SH-SY5Y (cell line): Measurements from ENCODE around the gene MPV17L2.

Experiments used
- GATA2 ChIP-seq: IDR thresholded peaks from 2 replicates; pipeline ENCODE4 v1.6.1; 2011; ENCODE audit warnings: mild to moderate bottlenecking, low read depth, low read length
- GATA3 ChIP-seq: IDR thresholded peaks from 2 replicates; pipeline ENCODE4 v1.6.1; 2011; ENCODE audit warnings: low read depth, mild to moderate bottlenecking, low read length, moderate library complexity

DNA sequence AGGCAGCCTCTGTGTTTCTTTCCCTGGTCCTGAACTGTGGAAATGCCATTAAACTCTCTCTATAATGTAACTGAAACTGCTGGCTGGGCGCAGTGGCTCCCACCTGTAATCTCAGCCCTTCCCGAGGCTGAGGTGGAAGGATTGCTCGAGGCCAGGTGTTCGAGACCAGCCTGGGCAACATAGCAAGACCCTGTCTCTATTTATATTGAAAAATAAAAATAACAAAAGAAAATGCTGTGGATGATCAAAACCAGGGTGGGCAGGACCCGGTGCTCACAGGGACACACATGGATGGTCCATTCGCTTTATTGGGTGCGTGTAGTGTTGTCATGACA, 3.5 kb downstream of the MPV17L2 start:
- no peak for TF ChIP-seq GATA2
- TF ChIP-seq GATA3 = no peak
